GM12878 (cell line): ENCODE results near the gene POLR3K.

Source experiments
- NFIC ChIP-seq: IDR thresholded peaks from 2 replicates; pipeline ENCODE4 v1.6.1; 2012; ENCODE audit warnings: low read depth, mild to moderate bottlenecking, inconsistent platforms, low read length, moderate library complexity
- RCOR1 ChIP-seq: conservative IDR thresholded peaks from 2 replicates; pipeline ENCODE4 v1.6.1; 2012; ENCODE audit warnings: low read depth, low read length, improper control_type of control experiment
- TCF12 ChIP-seq: IDR thresholded peaks from 2 replicates; pipeline ENCODE4 v1.6.1; 2011; ENCODE audit warnings: low read depth, mild to moderate bottlenecking, low read length
- TF ChIP-seq, protein P1 (sequence below): IDR thresholded peaks from 2 replicates; pipeline ENCODE4 v1.6.1; 2012; ENCODE audit warnings: low read length, inconsistent platforms
- TF ChIP-seq, protein P2 (sequence below), 3 experiments: IDR thresholded peaks in 2 of 3; conservative IDR thresholded peaks in 1 of 3; 2 replicates each; pipeline ENCODE4 v1.5.1; 2011; ENCODE audit warnings: low read depth in 3 of 3, low read length in 3 of 3, mild to moderate bottlenecking in 3 of 3, control low read depth in 2 of 3, moderate library complexity in 2 of 3, inconsistent platforms in 1 of 3, mixed read lengths in 1 of 3; ENCODE audit not compliant: control insufficient read depth in 2 of 3, insufficient read depth in 1 of 3; ENCODE audit errors: extremely low read depth in 1 of 3

GRCh38 chr16:74051-74746 is 20.8 kb upstream of the POLR3K start:
- TF ChIP-seq RCOR1 (no peak), NFIC (no peak), TCF12 (no peak)
- TF ChIP-seq, protein P1, sequence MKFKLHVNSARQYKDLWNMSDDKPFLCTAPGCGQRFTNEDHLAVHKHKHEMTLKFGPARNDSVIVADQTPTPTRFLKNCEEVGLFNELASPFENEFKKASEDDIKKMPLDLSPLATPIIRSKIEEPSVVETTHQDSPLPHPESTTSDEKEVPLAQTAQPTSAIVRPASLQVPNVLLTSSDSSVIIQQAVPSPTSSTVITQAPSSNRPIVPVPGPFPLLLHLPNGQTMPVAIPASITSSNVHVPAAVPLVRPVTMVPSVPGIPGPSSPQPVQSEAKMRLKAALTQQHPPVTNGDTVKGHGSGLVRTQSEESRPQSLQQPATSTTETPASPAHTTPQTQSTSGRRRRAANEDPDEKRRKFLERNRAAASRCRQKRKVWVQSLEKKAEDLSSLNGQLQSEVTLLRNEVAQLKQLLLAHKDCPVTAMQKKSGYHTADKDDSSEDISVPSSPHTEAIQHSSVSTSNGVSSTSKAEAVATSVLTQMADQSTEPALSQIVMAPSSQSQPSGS, result no peak
- TF ChIP-seq, protein P2, sequence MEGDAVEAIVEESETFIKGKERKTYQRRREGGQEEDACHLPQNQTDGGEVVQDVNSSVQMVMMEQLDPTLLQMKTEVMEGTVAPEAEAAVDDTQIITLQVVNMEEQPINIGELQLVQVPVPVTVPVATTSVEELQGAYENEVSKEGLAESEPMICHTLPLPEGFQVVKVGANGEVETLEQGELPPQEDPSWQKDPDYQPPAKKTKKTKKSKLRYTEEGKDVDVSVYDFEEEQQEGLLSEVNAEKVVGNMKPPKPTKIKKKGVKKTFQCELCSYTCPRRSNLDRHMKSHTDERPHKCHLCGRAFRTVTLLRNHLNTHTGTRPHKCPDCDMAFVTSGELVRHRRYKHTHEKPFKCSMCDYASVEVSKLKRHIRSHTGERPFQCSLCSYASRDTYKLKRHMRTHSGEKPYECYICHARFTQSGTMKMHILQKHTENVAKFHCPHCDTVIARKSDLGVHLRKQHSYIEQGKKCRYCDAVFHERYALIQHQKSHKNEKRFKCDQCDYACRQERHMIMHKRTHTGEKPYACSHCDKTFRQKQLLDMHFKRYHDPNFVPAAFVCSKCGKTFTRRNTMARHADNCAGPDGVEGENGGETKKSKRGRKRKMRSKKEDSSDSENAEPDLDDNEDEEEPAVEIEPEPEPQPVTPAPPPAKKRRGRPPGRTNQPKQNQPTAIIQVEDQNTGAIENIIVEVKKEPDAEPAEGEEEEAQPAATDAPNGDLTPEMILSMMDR (IDR thresholded peaks at IDR 0.05 in 2 of 3, conservative IDR thresholded peaks at IDR 0.05 in 1 of 3; ENCODE audit: control insufficient read depth in 2 of 3, extremely low read depth in 1 of 3, insufficient read depth in 1 of 3, low read depth in 3 of 3, low read length in 3 of 3), result no peak
